Measurements from ENCODE around the gene STOX1. TPM values are rescaled to one million over a fixed set of nuclear protein-coding genes. Genes with fewer than 3 reads are reported as not detected.
A peak's percentile ranks its signal among the peaks of the same experiment; 100 is the strongest.
"Not testable (repeated sequence)": the region's sequence is repeated elsewhere in the genome, so short reads cannot be mapped to it uniquely, and the experiment has no call there.

STOX1 gene
- total RNA-seq, 2 experiments from 2014 or later: 2.6 to 2.8 TPM

DNA sequence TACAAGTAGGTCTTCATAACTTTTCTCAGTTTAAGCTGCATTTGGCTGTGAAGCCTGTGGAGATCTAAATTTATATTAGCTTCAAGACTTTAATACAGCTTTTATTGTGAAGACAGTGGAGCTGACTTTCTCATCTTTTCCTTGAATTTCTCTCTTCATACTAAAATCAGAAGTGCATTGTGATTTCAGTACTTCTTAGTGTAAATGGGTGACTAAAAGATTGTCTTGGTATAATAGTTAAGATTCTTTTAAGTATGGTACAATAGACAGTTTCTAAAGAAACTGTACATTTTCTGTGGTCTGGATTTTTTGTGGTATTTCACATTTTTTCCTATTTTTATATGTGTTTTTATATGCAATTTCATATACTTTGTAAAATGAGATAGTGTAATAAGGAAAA is 107.7 kb downstream of the STOX1 start:
- Histone ChIP-seq H3K79me2 (ENCODE audit: insufficient read depth, low read depth, low read length) (no peaks in the 10 kb centered on the region), H3K4me3 (ENCODE audit: low read depth, low read length, poor library complexity, severe bottlenecking) (no peak overlapping the region), H3K4me2 (ENCODE audit: low read length) (no peak overlapping the region), H2AFZ (ENCODE audit: low read length) (no peak overlapping the region), H3K9me2 (ENCODE audit: insufficient read depth, low read length) (no peaks in the 10 kb centered on the region), H3K27ac (ENCODE audit: low read depth, low read length, poor library complexity, severe bottlenecking) (no peak overlapping the region), H3K9me3 (ENCODE audit: low read length) (no peaks in the 10 kb centered on the region), H4K20me1 (ENCODE audit: insufficient read depth, low read length) (no peaks in the 10 kb centered on the region), H3K36me3 (ENCODE audit: insufficient read depth, low read length) (peaks cover 77% of the 10 kb centered on the region), H3K4me1 (ENCODE audit: insufficient read depth, low read length, poor library complexity, severe bottlenecking) (no peaks in the 10 kb centered on the region)
- intact Hi-C loops (cut with micrococcal nuclease; ENCODE audit: unreplicated experiment): no loop called here
- CTCF ChIA-PET (ENCODE audit: unreplicated experiment): no interaction called here
- no peak for DNase-seq (ENCODE audit: low spot score)
- POLR2A ChIA-PET: interaction anchor here (0.5 kb wide), 1 partner anchor 45 kb away, joined by 3 read pairs; no protein-coding TSS in a partner anchor
- no TSS peak for BruUV-seq (replicated peaks)
- no peak for TF ChIP-seq EZH2phosphoT487 (IDR thresholded peaks at IDR 0.05; ENCODE audit: borderline replicate concordance, low read depth, low read length)

DNA sequence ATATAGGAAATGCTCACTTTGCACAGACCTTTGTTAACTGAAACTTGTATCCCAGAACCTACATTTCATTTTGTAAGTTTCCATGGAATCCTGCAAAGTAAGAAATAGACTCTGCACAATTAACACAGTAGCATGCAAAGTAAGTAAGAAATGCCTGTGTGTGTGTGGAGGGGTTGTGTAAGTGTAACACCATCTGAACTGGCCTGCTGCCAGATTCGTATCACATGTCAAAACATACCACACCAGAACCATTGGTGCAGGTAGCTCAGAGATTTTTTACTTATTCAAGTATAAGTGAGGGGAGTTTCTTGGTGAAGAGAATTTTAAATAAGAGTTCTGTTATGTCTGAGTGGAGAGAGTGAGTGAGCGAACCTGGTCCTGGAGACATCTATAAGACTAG is 110.8 kb downstream of the STOX1 start:
- BruUV-seq (replicated peaks): TSS peak; percentile 45
- no peak overlapping the region for H3K4me3 ChIP-seq (ENCODE audit: low read depth, low read length, poor library complexity, severe bottlenecking)
- no peaks in the 10 kb centered on the region for H4K20me1 ChIP-seq (ENCODE audit: insufficient read depth, low read length)
- CTCF ChIA-PET (ENCODE audit: unreplicated experiment): no interaction called here
- no peaks in the 10 kb centered on the region for H3K4me1 ChIP-seq (ENCODE audit: insufficient read depth, low read length, poor library complexity, severe bottlenecking)
- H3K9me3 ChIP-seq (ENCODE audit: low read length): no peaks in the 10 kb centered on the region
- TF ChIP-seq EZH2phosphoT487 (IDR thresholded peaks at IDR 0.05; ENCODE audit: borderline replicate concordance, low read depth, low read length) (no peak), CTCF (conservative IDR thresholded peaks at IDR 0.05; ENCODE audit: low read length) (no peak)
- no peak overlapping the region for H2AFZ ChIP-seq (ENCODE audit: low read length)
- no peak for DNase-seq (ENCODE audit: low spot score)
- H3K27ac ChIP-seq (ENCODE audit: low read depth, low read length, poor library complexity, severe bottlenecking): no peak overlapping the region
- no peaks in the 10 kb centered on the region for H3K79me2 ChIP-seq (ENCODE audit: insufficient read depth, low read depth, low read length)
- intact Hi-C loops (cut with micrococcal nuclease; ENCODE audit: unreplicated experiment): no loop called here
- no peaks in the 10 kb centered on the region for H3K9me2 ChIP-seq (ENCODE audit: insufficient read depth, low read length)
- no peak overlapping the region for H3K4me2 ChIP-seq (ENCODE audit: low read length)
- H3K36me3 ChIP-seq (ENCODE audit: insufficient read depth, low read length): peaks cover 80% of the 10 kb centered on the region
- POLR2A ChIA-PET: interaction anchor here (1.0 kb wide), 1 partner anchor 509 kb away, joined by 4 read pairs; no protein-coding TSS in a partner anchor

DNA sequence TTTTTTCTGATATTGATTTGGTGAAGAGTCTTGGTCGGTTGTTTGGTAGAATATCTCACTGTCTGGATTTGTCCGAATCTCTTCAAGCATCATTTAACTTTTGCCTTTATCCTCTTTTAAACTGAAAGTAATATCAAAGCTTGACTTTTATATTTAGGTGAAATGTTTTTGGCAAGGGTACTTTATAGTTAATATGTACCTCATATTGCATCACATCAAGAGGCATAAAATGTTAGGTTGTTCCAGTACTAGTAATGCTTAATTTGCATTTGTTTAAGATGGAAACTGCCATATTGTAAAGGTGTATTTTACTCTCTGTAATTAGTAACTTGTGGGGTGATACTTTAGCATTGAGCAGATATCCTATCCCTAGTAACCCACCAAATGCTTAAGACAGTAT is 111.6 kb downstream of the STOX1 start:
- Histone ChIP-seq H3K9me2 (ENCODE audit: insufficient read depth, low read length) (no peaks in the 10 kb centered on the region), H3K9me3 (ENCODE audit: low read length) (no peaks in the 10 kb centered on the region), H3K4me3 (ENCODE audit: low read depth, low read length, poor library complexity, severe bottlenecking) (no peak overlapping the region), H3K27ac (ENCODE audit: low read depth, low read length, poor library complexity, severe bottlenecking) (no peak overlapping the region), H4K20me1 (ENCODE audit: insufficient read depth, low read length) (no peaks in the 10 kb centered on the region), H3K36me3 (ENCODE audit: insufficient read depth, low read length) (peaks cover 85% of the 10 kb centered on the region), H3K4me1 (ENCODE audit: insufficient read depth, low read length, poor library complexity, severe bottlenecking) (no peaks in the 10 kb centered on the region), H3K4me2 (ENCODE audit: low read length) (no peak overlapping the region), H2AFZ (ENCODE audit: low read length) (no peak overlapping the region), H3K79me2 (ENCODE audit: insufficient read depth, low read depth, low read length) (no peaks in the 10 kb centered on the region)
- ChIA-PET CTCF (ENCODE audit: unreplicated experiment) (no interaction called here), POLR2A (interaction anchor here (0.5 to 1.0 kb wide), 2 partner anchors 306 to 510 kb away, joined by 4 to 8 read pairs; no protein-coding TSS in a partner anchor)
- intact Hi-C loops (cut with micrococcal nuclease; ENCODE audit: unreplicated experiment): no loop called here
- TF ChIP-seq CTCF (conservative IDR thresholded peaks at IDR 0.05; ENCODE audit: low read length) (no peak), EZH2phosphoT487 (IDR thresholded peaks at IDR 0.05; ENCODE audit: borderline replicate concordance, low read depth, low read length) (no peak)
- BruUV-seq (replicated peaks): no TSS peak
- DNase-seq (ENCODE audit: low spot score): no peak

DNA sequence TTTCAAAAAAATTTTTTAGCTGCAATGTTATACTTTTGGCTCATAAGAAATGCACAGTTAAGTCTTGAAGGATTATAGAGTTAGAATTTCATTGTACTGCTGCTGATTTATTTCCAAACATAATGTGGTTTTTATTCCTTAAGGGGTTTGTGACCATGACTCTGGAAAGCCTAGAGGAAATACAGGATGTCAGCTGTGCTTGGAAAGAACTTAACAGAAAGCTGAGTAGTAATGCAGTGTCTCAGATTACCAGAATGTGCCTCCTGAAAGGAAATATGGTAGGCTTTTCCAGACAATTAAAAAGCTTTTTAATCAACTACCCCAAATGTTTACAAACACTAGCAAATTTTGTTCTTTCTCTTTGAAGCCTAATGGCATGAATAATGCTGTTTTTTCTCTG is 113.6 kb downstream of the STOX1 start:
- H3K4me2 ChIP-seq (ENCODE audit: low read length); H3K9me3 ChIP-seq (ENCODE audit: low read length); H3K4me3 ChIP-seq (ENCODE audit: low read depth, low read length, poor library complexity, severe bottlenecking); BruUV-seq (replicated peaks); H3K9me2 ChIP-seq (ENCODE audit: insufficient read depth, low read length); H3K27ac ChIP-seq (ENCODE audit: low read depth, low read length, poor library complexity, severe bottlenecking); intact Hi-C loops (cut with micrococcal nuclease; ENCODE audit: unreplicated experiment); H3K79me2 ChIP-seq (ENCODE audit: insufficient read depth, low read depth, low read length); H4K20me1 ChIP-seq (ENCODE audit: insufficient read depth, low read length); H3K4me1 ChIP-seq (ENCODE audit: insufficient read depth, low read length, poor library complexity, severe bottlenecking); H2AFZ ChIP-seq (ENCODE audit: low read length); DNase-seq (ENCODE audit: low spot score): not testable (repeated sequence)
- ChIA-PET CTCF (ENCODE audit: unreplicated experiment) (interaction anchor here (0.6 kb wide), 1 partner anchor 1057 kb away, joined by 3 read pairs; no protein-coding TSS in a partner anchor), POLR2A (interaction anchor here (1.2 kb wide), 1 partner anchor 11 kb away, joined by 3 read pairs; no protein-coding TSS in a partner anchor)
- H3K36me3 ChIP-seq (ENCODE audit: insufficient read depth, low read length): peaks cover 84% of the 10 kb centered on the region
